ENCODE results near the gene BBS1. TPM values are rescaled to one million over a fixed set of nuclear protein-coding genes. Genes with fewer than 3 reads are reported as not detected.

Gene BBS1
- total RNA-seq, 1 donor from 2014 or later = 43.6 TPM

DNA sequence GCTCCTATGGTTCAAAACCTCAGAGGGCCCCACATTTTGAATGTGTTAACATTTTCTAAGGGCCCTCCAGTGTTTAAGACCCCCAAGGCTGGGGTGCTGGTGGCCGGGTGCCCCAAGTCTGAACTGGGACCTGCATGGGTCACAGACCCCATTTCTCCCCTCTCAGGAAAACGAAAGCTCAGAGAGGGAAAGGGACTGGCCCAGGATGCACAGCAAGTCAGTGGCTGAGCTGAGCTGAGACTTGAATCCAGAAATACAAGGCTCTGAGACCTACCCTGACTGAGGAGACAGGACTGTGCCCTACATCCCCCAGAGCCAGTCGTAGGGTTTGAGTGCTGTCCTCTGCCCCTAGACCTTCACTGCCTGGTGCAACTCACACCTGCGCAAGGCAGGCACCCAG lies 40.5 kb downstream of the BBS1 start:
- no peak overlapping the region for H3K4me3 ChIP-seq (ENCODE audit: low read depth, low read length)
- TF ChIP-seq, protein P1, sequence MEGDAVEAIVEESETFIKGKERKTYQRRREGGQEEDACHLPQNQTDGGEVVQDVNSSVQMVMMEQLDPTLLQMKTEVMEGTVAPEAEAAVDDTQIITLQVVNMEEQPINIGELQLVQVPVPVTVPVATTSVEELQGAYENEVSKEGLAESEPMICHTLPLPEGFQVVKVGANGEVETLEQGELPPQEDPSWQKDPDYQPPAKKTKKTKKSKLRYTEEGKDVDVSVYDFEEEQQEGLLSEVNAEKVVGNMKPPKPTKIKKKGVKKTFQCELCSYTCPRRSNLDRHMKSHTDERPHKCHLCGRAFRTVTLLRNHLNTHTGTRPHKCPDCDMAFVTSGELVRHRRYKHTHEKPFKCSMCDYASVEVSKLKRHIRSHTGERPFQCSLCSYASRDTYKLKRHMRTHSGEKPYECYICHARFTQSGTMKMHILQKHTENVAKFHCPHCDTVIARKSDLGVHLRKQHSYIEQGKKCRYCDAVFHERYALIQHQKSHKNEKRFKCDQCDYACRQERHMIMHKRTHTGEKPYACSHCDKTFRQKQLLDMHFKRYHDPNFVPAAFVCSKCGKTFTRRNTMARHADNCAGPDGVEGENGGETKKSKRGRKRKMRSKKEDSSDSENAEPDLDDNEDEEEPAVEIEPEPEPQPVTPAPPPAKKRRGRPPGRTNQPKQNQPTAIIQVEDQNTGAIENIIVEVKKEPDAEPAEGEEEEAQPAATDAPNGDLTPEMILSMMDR (conservative IDR thresholded peaks at IDR 0.05; ENCODE audit: low read depth, low read length) = no peak
- DNase-seq (ENCODE audit: low read depth) = no peak

DNA sequence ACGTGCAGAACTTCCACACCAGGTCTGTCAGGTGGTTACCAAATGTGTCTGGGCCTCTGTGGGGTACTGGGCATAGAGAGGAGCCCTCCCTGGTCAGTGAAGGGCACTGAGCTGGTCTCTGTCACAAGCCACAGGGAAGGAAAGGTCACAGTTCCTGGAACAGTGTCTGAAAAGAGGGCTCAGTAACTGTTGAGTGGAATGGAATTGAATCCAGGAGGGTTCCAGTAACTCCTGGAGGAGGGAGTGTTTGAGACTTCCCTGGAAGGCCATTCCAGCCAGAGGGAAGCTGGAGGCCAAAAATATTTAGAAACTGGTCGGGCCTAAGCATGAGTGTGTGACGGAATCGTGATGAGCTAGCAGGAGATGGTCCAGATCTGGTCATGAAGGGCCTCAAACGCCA lies 44.2 kb downstream of the BBS1 start:
- H3K4me3 ChIP-seq (ENCODE audit: low read depth, low read length) = no peak overlapping the region
- TF ChIP-seq, protein P1 (conservative IDR thresholded peaks at IDR 0.05; ENCODE audit: low read depth, low read length) = no peak
- DNase-seq (ENCODE audit: low read depth) = no peak

DNA sequence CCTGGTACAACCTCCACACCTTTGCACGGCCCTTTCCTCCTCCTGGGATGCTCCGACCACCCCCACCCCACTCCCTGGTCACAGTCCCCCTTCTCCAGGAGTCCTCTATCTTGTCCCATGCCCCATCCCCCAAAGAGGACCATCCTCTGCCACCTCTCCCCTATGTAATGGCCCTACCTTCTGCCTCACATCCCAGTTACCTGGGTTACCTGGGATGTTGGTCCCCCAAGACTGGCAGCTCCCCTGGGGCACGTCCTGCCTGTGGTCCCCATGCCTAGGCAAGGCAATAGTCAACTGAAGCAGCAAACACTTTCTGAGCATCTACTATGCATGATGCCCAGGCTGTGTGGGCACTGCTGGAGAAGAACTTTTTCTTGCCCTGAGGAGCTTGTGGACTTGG lies 45.0 kb downstream of the BBS1 start:
- no peak for DNase-seq (ENCODE audit: low read depth)
- H3K4me3 ChIP-seq (ENCODE audit: low read depth, low read length) = no peak overlapping the region
- TF ChIP-seq, protein P1 (conservative IDR thresholded peaks at IDR 0.05; ENCODE audit: low read depth, low read length) = no peak

DNA sequence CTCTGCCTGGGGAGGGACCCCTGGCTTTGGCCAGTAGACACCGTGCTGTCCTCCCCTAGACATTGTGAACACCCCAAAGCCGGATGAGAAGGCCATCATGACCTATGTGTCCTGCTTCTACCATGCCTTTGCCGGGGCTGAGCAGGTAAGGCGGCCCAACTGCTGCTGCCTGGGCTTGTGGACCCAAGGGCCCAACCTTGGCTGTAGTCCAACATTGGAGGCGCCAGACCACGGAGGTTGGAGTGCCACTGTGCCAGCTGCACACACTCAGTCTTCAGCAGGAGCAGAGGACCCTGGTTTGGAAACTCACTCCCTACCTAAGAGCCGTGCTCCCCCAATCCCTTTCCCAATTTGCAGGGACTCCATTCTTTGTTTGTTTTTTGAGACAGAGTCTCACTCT lies 45.7 kb downstream of the BBS1 start:
- no peak for DNase-seq (ENCODE audit: low read depth)
- no peak overlapping the region for H3K4me3 ChIP-seq (ENCODE audit: low read depth, low read length)
- TF ChIP-seq, protein P1 (conservative IDR thresholded peaks at IDR 0.05; ENCODE audit: low read depth, low read length) = no peak

DNA sequence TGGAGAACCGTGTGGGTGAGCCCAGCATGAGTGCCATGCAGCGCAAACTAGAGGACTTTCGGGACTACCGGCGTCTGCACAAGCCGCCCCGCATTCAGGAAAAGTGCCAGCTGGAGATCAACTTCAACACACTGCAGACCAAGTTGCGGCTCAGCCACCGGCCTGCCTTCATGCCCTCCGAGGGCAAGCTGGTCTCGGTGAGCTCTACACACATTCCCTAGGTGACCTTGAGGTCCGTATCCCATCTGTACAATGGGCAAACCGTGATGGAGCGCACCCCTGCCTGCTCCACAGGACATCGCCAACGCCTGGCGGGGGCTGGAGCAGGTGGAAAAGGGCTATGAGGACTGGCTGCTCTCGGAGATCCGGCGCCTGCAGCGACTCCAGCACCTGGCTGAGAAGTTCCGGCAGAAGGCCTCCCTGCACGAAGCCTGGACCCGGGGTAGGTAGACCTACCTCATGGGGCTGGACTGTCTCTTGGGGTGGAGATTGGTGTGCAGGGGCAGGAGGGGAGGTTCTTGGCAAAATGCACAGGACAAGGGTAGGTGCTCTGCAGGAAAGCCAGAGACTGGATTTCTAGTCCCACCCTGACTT lies 47.4 kb downstream of the BBS1 start:
- TF ChIP-seq, protein P1 (conservative IDR thresholded peaks at IDR 0.05; ENCODE audit: low read depth, low read length) = no peak
- H3K4me3 ChIP-seq (ENCODE audit: low read depth, low read length) = no peak overlapping the region
- DNase-seq (ENCODE audit: low read depth) = no peak

DNA sequence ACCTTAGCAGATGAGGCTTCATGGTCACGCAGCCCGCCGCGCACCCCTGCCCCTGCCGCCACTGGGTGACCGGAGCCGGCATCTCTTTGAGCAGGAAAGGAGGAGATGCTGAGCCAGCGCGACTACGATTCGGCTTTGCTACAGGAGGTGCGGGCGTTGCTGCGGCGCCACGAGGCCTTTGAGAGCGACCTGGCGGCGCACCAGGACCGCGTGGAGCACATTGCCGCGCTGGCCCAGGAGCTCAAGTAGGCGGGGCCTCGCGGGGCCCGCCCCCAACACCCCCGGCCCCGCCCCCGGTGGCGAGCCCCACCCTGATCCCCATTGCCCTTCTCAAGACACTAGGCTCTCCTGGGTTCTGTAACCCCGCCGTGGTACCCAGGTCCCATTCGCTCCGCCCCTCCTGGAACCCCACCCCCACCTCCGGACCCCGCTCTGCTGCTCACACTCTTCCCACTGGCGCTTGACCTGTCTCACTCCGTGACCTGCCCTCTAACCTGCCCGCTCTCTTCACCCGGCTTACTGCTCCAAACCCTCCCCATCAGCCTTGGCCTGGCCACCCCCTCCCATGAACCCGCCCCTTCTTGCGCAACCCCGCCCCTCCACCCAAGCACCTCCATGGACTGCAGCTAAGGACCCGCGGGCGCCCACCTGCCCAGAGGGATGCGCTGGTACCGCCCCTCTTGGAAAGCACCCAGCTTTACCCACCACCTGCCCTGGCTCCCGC lies 48.9 kb downstream of the BBS1 start:
- no peak overlapping the region for H3K4me3 ChIP-seq (ENCODE audit: low read depth, low read length)
- DNase-seq (ENCODE audit: low read depth) = no peak
- TF ChIP-seq, protein P1 (conservative IDR thresholded peaks at IDR 0.05; ENCODE audit: low read depth, low read length) = no peak

Measured in epithelial cell of proximal tubule (primary cell).